ENCODE measurements around the gene SPATA31C2.
"Not testable (repeated sequence)": the region's sequence is repeated elsewhere in the genome, so short reads cannot be mapped to it uniquely, and the experiment has no call there.

SPATA31C2 gene

DNA sequence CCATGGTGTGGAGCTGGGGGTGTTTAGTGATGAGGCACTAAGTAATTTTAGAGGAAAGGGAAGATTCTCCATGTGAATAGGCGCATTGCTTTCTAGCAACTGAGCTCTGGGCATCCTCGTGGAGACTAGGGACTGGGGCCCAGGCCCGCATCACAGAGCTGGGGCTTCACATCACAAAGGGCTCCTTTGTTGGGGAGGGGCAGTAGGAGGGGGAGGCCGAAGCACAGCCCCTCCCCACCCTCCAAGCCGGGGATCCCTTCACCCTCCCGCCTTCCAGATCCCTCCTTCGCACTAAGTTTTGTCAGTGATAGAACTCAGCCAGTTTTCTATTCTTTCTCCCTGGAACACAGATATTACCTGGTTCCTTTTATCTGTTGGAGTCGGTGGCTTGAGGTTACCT lies at the start of gene SPATA31C2:
Gene SPATA31C2, minus strand, starts transcription at position 101 of the 400 bp plus-strand sequence. Its CDS starts 29 bp downstream, at position 72.
- not testable (repeated sequence) for DNase-seq

DNA sequence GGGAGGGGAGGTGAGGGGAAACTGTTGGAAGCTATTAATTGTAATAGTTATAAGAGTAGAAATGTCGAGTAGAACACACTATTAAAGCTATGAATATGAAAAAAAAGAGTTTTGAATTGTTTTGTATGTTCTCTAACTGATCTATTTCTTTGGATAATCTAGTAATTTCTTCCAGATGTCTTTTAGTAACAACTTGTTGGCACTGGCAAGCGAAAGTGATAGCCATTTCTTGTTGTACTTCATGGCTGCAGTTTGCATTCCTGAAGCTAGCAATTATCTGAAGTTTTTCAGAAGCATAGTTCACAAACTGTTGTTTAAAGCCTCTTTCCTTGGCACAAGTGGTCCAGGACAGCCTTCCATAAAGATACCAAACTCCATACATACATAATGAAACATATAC lies 49.4 kb upstream of the SPATA31C2 start:
- DNase-seq: no peak

DNA sequence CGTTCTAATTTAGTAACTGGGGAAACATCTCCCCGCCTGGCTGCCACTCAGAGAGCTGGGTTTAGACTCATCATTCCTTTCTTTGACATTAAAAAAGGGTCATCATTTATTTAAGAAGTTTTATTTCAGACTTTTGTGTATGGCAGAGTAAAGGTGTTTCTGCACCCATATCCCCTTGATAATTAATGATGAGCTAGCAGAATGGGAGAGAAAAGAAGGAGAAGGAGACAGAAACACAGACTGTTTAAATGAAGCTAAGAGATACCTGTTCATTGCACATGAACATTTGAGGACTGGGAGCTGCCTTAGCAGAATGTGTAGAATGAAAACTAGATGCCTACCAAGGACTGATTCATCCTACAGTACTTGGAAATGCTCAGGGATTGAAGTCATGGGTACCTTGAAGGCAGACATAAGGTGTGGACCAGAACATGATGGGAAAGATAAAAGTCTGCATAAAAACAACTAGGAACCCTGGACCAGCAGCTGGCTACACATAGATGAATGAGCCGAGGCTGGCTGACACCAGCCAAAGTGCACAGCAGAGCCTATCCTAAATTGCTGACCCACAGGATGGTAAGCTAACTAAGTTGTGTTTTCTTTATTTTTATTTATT lies 48.3 kb upstream of the SPATA31C2 start:
- DNase-seq: no peak

DNA sequence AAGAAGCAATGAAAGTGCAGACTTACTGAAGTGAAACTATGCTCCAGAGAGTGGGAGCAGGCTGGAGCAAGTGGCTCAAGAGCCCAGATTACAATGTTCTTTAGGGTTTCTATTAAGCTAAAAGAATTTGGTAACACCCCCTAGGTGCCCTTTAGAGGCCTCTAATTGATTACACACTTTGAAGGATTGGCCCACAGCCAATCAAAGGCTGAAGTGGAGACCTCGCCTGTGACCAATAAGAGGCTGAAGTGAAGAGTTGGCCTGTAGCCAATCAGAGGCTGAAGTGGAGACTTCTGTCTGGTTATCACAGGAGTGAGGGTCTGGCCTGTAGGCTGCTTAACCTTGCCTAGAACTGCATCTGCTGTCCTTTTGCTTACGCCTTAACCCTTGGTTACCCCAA lies 46.7 kb upstream of the SPATA31C2 start:
- no peak for DNase-seq

DNA sequence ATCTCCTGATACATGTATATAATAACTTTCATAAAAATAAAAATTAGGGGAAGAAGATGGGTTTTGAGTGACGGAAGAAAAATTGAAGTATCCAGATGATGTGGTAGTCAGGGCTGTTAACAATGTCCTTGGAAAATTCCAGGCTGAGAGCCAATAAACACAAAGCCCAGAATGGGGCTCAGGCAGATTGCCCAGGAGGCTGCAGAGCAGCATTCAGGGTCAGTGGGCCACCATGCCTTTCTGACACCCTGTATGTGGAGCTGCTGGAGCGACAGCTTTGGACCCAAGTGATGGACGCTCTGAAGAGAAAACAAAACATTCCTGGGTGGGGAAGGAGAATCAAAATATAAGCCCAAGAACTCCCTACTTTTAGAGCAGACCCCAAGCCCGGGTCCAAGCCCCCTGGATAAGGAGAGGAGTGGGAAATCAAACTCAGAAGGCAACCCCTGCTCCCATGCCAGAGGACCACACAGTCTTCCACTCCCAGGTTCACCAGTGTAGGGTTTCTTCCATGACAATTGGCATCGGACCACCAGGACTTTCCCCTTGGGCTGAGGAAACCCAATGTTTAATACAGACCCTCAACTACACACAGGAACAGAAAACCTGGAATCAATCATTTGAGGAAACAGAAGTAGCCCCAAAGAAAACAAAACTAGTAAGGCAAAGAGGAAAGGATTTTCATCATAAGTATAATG lies 45.7 kb upstream of the SPATA31C2 start:
- no peak for DNase-seq

DNA sequence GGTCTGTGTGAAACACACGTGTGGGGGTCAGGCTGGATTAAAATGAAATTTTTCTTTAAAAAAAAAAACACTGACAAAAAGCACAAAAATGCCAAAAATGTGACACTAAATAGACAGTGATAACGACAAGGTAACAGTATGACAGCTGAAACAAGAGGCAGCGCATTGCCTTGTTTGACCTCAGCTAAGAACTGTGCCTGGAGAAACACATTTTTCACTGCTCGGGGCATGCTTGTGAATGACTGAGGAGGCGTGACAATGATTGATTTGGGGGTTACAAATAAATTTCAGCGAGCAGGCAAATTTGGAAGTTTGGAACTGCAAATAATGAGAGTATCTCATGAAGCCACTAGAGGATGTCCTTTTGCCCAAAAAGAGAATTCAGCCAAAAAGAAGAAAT lies 44.2 kb upstream of the SPATA31C2 start:
- DNase-seq: no peak

DNA sequence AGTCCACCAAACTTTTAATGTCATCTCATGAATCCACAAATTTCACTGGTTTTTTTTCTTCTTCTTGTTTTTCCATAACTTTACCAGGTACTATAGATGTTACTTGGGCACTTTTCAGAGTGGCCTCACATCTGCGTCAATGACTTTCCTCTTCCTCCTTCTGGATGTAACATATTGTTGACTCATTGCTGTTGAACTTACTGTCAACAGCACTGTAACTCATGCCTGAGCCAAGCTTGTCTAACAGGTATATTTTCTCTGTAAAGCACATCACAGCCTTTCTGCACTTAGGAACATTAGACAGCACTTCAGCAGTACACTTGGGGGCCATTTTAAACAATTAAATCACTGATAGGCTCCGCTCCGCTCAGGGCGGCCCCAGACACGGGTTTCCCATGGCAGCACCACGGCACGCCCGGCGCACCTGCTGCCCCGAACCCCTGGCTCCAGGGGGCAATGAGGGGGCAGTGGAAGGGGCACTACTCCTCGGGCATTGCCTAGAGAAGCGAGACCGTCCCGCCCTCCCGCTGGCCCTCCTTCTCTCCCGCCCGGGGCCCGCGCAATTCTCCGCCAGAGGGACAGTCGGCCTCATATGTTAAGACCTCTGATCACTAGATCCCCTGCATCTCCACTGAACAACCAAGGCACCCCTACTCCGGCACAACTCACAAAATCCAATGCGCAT lies 41.9 kb upstream of the SPATA31C2 start:
- no peak for DNase-seq

DNA sequence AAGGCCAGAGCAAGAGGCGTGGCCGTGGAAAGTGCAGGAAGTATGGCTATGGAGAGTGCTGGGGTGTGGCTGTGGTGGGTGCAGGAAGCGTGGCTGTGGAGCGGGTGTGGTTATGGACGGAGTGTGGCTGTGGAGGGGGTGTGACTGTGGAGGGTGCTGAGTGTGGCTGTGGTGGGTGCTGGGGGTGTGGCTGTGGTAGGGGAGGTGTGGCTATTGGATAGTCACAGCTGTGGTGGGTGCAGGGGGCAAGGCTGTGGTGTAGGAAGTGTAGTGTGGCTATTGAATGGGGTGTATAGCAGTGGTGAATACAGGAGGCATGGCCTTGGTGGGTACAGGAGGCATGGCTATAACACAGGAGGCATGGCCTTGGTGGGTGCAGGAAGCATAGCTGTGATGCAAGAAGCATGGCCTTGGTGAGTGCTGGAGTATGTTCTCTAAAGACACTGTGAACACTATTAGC lies 40.8 kb upstream of the SPATA31C2 start:
- no peak for DNase-seq

DNA sequence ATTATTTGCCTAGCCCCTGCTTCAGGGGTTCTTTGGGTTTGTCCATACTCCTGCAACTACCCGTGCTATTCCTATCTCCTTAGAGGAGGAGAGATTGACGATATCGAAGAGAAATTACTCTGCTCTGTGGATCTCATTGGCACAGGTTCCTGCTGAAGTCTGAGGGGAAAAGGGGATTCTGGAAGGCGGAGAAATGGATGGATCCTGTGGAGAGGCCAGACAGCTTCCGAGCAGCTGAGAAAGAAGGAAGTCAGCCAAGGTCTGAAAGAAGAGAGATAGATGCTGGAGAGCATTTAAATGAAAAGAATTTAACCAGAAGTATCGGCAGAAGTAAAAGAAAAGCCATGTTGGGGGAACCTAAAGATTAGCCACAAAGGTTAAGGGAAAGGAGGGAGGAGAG lies 40.4 kb upstream of the SPATA31C2 start:
- no peak for DNase-seq

DNA sequence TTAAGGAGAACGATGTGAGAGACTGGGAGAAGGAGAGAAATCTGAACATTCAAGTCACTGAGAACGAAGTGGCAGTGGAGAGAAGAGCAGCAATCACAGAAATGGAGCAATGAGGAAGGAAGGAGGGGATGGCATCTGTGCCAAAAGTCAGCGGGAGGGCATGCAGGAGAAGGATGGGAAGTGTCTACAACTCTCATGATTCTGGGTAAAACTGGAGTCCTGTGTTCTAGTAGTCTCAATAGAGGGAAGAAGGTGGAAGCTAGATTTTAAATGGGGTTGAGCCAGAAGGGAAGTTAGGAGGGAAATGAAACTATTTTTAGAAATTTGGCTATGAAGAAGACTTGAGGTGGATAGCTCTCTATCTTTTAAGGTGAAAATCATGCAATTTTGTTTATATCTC lies 39.1 kb upstream of the SPATA31C2 start:
- DNase-seq: no peak

DNA sequence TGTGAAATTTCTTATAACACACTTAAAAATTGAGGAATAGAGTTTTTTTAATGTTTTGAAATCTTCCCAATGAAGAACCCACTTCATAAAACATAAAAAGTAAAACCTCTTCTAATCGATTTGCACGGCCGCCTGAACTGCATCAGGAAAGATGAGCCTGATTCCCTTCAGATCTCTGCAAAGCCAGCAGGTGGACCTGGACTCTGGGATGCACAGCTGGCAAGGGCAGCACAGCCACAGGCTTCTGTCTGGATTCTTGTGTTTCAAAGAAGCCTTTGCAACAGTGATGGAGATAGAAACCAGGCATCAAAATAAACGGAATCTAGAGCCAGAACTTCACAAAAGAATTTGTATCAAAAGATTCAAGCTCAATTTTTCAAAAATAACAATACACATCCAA lies 36.0 kb upstream of the SPATA31C2 start:
- DNase-seq: no peak

DNA sequence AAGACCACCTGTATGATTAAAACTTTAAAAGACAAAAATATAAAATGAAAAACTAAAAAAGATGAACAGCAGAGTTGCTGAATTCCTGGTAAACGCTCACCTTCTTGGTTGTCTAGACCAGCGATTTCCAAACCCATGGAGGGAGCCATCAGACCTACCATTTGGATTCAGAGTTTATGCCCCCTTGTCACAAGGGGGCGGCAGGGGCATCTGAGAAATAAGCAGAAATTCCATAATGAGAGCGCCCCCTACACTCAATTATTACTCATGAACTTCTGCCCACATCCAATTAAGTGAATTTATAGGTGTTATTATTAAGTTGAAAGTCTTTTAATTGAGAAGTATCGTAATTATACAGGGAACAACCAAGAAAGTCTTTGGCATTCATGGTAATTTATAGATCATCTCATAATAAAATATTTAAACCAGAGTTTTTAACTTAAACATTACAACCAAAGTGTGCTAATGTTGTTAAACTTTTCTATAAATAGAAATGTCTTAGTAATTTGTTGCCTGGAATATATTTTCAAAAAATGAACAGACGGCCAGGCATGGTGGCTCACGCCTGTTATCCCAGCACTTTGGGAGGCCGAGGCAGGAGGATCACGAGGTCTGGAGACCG lies 35.2 kb upstream of the SPATA31C2 start:
- DNase-seq: peak; percentile 49

DNA sequence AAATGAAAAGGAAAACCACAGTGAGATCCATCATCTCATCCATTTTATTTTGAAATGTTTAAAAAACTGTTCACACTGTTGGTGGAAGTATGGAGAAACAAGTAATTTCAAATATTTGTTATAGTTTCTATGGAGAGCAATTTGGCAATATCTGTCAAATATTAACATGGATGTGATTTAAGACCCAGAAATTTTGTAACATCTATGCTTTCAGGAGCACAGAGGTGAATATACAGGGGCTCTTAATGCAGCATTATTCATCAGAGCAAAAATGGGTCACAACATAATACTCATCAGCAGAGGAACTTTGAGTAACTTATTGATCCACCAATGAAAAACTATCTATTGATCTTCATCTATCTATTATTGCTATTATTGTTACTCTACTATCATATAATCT lies 31.4 kb upstream of the SPATA31C2 start:
- DNase-seq: no peak

DNA sequence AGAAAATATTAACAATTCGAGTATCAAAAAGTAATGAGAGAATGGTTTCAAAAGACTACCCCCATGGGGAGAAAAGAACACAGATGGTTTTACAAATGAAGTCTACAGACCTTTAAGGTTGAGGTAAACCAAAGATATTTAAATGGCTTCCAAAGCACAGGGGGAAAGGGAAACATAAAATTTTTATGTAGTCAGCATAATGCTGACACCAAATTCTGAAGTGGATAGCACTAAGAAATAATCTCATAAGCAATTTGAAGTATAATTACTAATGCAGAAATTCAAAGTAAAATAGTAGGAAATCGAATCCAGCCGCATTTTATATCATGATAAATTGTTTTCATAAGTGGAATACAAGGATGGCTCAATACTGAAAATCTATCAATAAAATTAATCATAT lies 30.3 kb upstream of the SPATA31C2 start:
- DNase-seq: no peak

DNA sequence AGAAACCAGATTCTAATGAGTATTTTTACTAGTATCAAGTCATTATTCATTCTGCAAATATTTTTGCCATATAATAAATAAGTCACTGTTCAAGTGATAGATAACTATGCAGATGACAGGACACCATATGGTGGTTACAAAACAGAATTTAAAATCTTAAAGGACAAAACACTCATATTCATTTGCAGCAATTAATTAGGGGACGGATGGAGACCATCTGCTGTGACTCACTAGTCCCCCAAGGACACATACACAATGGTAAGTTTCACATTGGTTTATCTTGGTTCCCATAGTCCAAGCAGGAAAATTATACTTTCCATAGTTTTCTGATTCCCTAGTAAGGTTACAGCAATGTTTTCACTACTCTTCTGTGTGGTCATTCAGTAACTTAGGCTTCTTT lies 28.4 kb upstream of the SPATA31C2 start:
- DNase-seq: no peak

DNA sequence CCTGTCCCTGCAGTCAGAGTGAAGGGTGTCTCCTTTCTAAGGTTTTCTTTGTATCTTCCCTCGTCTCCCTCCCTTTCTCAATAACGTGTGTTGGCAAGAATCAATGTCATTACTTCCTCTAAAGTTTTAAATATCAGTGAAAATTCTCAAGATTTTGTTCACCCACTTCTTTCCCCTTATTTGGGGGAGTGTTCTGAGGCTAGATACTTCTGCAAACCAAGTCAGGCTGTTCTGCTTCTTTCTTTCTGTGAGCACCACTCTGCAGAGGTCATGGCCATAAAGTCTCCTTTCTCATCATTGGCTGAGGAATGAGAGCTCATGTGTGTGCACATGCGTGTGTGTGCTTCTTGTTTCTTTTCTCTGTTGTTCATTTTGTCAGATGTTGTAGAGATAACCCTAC lies 26.6 kb upstream of the SPATA31C2 start:
- no peak for DNase-seq

DNA sequence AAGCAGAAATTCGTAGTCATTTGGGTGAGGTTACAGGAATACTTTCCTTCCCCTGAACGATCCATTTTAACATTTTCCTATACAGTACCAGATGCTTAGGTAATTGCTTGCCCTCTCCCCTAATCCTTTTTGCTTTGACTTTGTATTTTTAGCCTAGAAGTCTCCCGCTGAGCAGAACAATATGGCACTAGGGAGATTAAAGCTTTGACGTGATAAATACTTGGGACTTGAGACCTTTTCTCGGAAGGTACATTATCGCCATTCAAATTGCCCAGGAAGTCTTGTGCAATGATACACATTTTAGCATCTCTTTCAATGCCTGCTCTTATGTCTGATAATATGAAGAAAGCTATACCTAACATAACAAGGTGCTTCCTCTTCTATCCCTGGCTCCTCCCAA lies 22.9 kb upstream of the SPATA31C2 start:
- DNase-seq: no peak

DNA sequence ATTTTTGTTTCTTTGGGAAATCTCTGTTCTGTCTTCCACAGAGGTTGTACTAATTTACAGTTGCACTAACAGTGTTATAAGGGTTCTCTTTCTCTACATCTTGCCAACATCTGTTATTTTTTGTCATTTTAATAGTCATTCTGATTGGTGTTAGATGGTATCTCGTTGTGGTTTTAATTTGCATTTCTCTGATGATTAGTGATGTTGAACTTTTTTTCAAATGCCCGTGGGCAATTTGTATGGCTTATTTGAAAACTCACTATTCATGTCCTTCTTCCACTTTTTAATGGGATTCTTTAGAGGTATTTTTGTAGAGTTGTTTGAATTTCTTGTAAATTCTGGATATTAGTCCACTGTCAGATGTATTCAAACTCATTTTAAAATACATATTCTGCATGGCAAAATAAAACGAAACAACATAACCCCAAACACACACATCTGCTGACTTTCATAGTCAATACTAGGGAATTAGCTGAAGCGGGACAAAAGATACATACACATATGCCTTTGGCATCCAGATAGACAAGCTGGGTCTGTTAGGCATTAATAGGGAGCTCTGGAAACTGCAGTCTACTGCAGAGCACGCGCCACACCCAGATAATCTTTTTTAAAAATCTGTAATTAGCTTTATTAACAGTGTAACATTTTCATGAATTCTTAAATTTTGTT lies 5.8 kb upstream of the SPATA31C2 start:
- DNase-seq: no peak

DNA sequence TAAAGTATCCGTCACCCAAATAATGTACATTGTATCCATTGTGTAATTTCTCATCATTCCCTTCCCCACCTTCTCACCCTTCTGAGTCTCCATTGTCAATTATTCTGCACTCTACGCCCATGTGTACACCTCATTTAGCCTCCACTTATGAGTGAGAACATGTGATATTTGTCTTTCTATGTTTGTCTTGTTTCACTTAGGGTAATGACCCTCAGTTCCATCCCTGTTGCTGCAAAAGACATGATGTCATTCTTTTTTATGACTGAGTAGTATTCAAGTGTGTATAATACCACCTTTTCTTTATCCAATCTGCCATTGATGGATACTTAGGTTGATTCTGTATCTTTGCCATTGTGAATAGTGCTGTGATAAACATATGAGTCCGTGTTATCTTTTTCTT lies 4.9 kb upstream of the SPATA31C2 start:
- DNase-seq: no peak

DNA sequence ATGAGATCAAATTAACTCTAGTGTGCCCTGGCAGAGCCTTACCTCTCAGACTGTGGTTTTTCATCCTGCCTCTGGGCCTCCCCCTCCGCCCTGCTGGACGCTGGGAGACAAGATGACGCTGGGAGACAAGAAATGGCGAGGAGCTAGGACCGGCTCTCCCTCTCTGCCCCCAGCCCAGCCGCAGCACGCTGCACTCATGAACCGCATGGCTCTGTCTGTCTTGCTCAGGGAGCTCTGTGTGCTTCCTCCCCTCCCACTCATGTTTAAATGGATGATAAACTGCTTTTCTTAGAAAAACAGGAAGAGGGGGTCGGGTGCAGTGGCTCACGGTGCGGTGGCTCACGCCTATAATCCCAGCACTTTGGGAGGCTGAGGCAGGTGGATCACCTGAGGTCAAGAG lies 4.7 kb downstream of the SPATA31C2 start:
- DNase-seq: not testable (repeated sequence)

DNA sequence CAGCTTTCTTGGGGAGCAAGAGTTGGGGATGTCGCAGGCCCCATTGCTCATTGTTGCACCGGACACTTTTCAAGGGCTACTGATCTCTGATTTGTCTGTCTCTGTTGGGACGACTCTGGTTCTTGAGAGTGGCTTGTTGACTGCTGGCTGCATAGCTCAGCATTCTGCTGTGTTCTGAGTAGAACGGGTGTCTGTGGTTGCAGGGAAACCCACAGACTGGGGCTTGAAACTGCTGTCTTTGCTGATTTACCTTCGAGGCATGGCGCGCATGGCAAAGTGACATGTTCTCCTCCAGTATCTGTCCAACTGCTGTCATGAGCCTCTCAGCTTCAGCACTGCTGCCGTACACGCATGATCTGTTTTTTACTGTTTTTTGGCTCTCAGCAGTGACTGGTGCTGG lies 8.7 kb downstream of the SPATA31C2 start:
- DNase-seq: not testable (repeated sequence)

DNA sequence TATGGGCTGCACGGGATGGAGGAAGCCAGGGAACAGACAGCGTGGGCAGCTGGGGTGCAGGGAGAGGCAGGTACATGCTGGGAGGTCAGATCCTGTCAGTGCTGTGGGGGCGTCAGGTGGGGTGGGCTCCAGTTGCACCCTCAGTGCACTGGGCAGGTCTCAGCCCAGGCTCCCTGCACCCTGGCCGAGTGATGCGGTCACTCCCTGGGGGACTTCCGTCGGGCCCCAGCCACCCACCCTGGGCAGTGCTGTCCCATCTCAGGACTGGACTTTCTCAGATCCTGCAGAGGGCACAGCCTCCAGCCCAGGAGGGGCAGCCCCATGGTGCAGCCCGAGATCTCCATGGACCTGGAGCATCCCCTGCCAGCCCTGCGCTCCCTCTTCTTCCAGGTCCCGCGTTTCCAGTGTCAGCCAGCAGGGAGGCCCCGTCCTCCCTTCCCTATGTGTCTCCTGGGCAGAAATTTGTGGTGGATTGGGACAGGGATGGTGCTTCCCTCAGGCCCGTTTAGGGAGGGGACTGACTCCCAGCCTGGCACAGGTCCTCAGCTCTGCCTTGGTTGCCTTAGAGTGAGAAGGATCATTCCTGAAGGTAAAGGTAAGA lies 10.5 kb downstream of the SPATA31C2 start:
- not testable (repeated sequence) for DNase-seq

DNA sequence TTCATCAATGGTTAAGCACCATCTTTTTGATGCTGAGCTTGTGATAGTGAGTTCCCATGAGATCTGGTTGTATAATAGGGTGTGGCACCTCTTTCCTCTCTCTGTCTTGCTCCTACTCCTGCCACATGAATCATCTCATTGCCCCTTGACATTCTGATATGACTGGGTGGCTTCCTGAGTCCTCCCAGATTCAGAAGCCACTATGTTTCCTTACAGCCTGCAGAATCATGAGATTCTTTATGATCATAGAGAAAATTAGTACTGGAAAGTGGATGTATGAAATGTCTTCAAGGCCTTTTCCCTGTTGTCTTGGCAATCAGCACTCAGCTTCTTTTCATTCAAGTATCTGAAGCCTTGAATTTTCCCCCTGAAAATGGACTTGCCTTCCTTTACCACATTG lies 14.9 kb downstream of the SPATA31C2 start:
- not testable (repeated sequence) for DNase-seq
